OCI-LY3 (cell line): ENCODE data around the gene PSG3.
"Not testable (repeated sequence)": the region's sequence is repeated elsewhere in the genome, so short reads cannot be mapped to it uniquely, and the experiment has no call there.

ENCODE experiments used
- H2AFZ ChIP-seq: fragments of 200-600, 300-600 bp; shearing (Covaris generic); 2 replicates; pipeline ENCODE4 v1.6.0; 2014; ENCODE audit warnings: antibody characterized with exemption, low read depth, low read length
- H3K27ac ChIP-seq: fragments of 200-600, 300-600 bp; sonication (generic); 2 replicates; pipeline ENCODE4 v1.5.1; 2014; ENCODE audit warnings: mild to moderate bottlenecking, low read length, moderate library complexity, mixed read lengths
- H3K27me3 ChIP-seq: fragments of 200-600, 300-600 bp; sonication (generic); 2 replicates; pipeline ENCODE4 v1.6.1; 2014; ENCODE audit warnings: low read depth, low read length, mixed read lengths
- H3K36me3 ChIP-seq: fragments of 200-600, 300-600 bp; sonication (generic); replicated peaks from 2 replicates; pipeline ENCODE3; 2014; ENCODE audit warnings: low read depth, low read length, mixed read lengths
- H3K4me1 ChIP-seq: fragments of 300-600, 200-600 bp; sonication (generic); 2 replicates; pipeline ENCODE4 v1.6.1; 2014; ENCODE audit warnings: low read length, mixed read lengths
- H3K4me2 ChIP-seq: fragments of 200-600, 300-600 bp; sonication (generic); 2 replicates; pipeline ENCODE4 v1.6.1; 2014; ENCODE audit warnings: low read length, mixed read lengths
- H3K4me3 ChIP-seq: fragments of 300-600, 200-600 bp; sonication (generic); 2 replicates; pipeline ENCODE4 v1.5.1; 2014; ENCODE audit warnings: antibody characterized with exemption, mild to moderate bottlenecking, low read length, moderate library complexity
- H3K79me2 ChIP-seq: fragments of 300-600, 200-600 bp; shearing (Covaris generic); 2 replicates; pipeline ENCODE4 v1.6.1; 2014; ENCODE audit warnings: mild to moderate bottlenecking, low read length, mixed read lengths
- H3K9ac ChIP-seq: fragments of 300-600, 200-600 bp; shearing (Covaris generic); 2 replicates; pipeline ENCODE4 v1.6.0; 2014; ENCODE audit warnings: mild to moderate bottlenecking, low read length, moderate library complexity
- H3K9me3 ChIP-seq: fragments of 200-600, 300-600 bp; shearing (Covaris generic); 2 replicates; pipeline ENCODE4 v1.6.1; 2014; ENCODE audit warnings: low read length, mixed read lengths; ENCODE audit not compliant: insufficient read depth
- H4K20me1 ChIP-seq: fragments of 200-600, 300-600 bp; sonication (generic); 2 replicates; pipeline ENCODE4 v1.6.1; 2016; ENCODE audit warnings: low read length, mixed read lengths; ENCODE audit not compliant: insufficient read depth
- TF ChIP-seq, protein P1 (sequence below): fragments of 200-600, 300-600 bp; sonication (generic); IDR thresholded peaks from 2 replicates; pipeline ENCODE4 v1.5.1; 2014; ENCODE audit warnings: antibody characterized with exemption, low read length, low read depth

Gene PSG3

GRCh38 chr19:42740381-42740780 is at the start of gene PSG3:
Gene PSG3 (minus strand): TSS chr19:42740481. CDS start chr19:42740384, 97 bp downstream.
- not testable (repeated sequence) for H3K27me3 ChIP-seq, H3K9me3 ChIP-seq, H3K4me2 ChIP-seq, H3K9ac ChIP-seq, H3K36me3 ChIP-seq, H3K79me2 ChIP-seq, H3K4me1 ChIP-seq, H3K4me3 ChIP-seq, H3K27ac ChIP-seq, H4K20me1 ChIP-seq, H2AFZ ChIP-seq

GRCh38 chr19:42788766-42789165 is 48.5 kb upstream of the PSG3 start:
- H2AFZ ChIP-seq, H3K4me1 ChIP-seq, H3K79me2 ChIP-seq, H3K36me3 ChIP-seq, H4K20me1 ChIP-seq, H3K9me3 ChIP-seq, H3K9ac ChIP-seq, H3K4me3 ChIP-seq, H3K4me2 ChIP-seq, H3K27me3 ChIP-seq, H3K27ac ChIP-seq: not testable (repeated sequence)

DNA sequence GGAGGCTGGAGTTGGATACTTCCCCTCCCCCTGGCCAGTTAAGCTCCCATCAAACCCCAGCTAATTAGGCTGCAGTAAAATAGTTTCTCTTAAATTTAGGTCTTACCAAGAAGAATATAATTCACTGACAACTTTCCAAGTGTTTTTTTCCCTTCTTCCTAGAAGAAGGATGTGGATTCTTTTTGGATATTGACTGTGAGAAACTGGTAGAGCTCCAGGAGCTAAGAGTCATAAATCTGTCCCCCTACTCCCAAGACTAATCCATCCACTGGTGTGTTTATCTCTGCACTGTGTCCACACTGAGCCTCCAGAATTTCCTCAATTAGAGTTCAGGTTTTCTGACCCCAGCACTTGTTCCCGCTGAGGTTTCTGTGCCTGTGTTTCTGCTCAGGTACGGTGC is 47.5 kb upstream of the PSG3 start:
- H3K27me3 ChIP-seq, H4K20me1 ChIP-seq, H3K9ac ChIP-seq, H3K4me1 ChIP-seq, H2AFZ ChIP-seq, H3K36me3 ChIP-seq, H3K27ac ChIP-seq, H3K79me2 ChIP-seq, H3K4me2 ChIP-seq, H3K4me3 ChIP-seq, H3K9me3 ChIP-seq: not testable (repeated sequence)

DNA sequence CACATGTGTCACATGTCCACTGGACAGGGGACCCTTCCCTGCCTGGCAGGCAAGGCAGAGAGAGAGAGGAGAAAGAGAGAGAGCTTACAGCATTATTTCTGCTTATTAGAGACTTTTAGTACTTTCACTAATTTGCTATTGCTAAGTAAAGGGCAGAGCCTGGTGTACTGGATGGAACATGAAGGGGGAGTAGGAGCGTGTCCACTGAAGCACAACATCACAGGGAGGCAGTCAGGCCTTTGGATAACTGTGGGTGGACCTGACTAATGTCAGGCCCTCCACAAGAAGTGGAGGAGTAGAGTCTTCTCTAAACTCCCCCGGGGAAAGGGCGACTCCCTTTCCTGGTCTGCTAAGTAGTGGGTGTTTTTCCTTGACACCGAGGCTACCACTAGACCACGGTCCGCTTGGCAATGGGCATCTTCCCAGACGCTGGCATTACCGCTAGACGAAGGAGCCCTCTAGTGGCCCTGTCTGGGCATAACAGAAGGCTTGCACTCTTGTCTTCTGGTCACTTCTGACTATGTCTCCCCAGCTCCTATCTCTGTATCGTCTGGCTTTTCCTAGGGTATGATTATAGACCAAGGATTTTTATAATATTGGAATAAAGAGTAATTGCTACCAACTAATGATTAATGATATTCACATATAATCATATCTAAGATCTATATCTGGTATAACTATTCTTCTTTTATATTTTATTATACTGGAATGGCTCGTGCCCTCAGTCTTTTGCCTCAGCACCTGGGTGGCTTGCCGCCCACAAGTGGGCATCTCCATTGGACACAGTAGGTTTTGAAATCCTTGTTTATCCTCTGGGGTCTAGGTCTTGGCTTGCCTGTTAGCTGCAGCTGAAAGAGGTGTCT is 36.7 kb upstream of the PSG3 start:
- TF ChIP-seq, protein P1, sequence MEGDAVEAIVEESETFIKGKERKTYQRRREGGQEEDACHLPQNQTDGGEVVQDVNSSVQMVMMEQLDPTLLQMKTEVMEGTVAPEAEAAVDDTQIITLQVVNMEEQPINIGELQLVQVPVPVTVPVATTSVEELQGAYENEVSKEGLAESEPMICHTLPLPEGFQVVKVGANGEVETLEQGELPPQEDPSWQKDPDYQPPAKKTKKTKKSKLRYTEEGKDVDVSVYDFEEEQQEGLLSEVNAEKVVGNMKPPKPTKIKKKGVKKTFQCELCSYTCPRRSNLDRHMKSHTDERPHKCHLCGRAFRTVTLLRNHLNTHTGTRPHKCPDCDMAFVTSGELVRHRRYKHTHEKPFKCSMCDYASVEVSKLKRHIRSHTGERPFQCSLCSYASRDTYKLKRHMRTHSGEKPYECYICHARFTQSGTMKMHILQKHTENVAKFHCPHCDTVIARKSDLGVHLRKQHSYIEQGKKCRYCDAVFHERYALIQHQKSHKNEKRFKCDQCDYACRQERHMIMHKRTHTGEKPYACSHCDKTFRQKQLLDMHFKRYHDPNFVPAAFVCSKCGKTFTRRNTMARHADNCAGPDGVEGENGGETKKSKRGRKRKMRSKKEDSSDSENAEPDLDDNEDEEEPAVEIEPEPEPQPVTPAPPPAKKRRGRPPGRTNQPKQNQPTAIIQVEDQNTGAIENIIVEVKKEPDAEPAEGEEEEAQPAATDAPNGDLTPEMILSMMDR = peak; percentile 62
- H2AFZ ChIP-seq, H4K20me1 ChIP-seq, H3K9ac ChIP-seq, H3K4me3 ChIP-seq, H3K27ac ChIP-seq, H3K79me2 ChIP-seq, H3K4me1 ChIP-seq, H3K4me2 ChIP-seq, H3K36me3 ChIP-seq, H3K9me3 ChIP-seq: not testable (repeated sequence)
- peaks cover 27% of the 10 kb centered on the region for H3K27me3 ChIP-seq

DNA sequence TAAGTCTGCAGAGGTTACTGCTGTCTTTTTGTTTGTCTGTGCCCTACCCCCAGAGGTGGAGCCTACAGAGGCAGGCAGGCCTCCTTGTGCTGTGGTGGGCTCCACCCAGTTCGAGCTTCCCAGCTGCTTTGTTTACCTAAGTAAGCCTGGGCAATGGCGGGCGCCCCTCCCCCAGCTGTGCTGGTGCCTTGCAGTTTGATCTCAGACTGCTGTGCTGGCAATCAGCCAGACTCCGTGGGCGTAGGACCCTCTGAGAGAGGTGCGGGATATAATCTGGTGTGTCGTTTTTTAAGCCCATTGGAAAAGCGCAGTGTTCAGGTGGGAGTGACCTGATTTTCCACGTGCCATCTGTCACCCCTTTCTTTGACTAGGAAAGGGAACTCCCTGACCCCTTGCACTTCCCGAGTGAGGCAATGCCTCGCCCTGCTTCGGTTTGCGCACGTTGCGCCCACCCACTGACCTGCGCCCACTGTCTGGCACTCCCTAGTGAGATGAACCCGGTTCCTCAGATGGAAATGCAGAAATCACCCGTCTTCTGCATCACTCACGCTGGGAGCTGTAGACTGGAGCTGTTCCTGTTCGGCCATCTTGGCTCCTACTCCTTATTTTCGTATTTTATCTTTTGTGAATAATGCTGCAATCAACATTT is 34.4 kb upstream of the PSG3 start:
- H3K27me3 ChIP-seq, H3K4me1 ChIP-seq, H3K9me3 ChIP-seq, H3K4me3 ChIP-seq, H3K36me3 ChIP-seq, H3K27ac ChIP-seq, H3K79me2 ChIP-seq, H4K20me1 ChIP-seq, H3K9ac ChIP-seq, H3K4me2 ChIP-seq, H2AFZ ChIP-seq: not testable (repeated sequence)

- not testable (repeated sequence) for H3K4me2 ChIP-seq, H3K4me3 ChIP-seq, H2AFZ ChIP-seq, H3K27me3 ChIP-seq, H4K20me1 ChIP-seq, H3K9ac ChIP-seq, H3K4me1 ChIP-seq, H3K9me3 ChIP-seq, H3K27ac ChIP-seq, H3K79me2 ChIP-seq, H3K36me3 ChIP-seq
- TF ChIP-seq, protein P1 = peak; percentile 32
These were observed 27.0 kb upstream of the PSG3 start for GRCh38 chr19:42767319-42767718.

DNA sequence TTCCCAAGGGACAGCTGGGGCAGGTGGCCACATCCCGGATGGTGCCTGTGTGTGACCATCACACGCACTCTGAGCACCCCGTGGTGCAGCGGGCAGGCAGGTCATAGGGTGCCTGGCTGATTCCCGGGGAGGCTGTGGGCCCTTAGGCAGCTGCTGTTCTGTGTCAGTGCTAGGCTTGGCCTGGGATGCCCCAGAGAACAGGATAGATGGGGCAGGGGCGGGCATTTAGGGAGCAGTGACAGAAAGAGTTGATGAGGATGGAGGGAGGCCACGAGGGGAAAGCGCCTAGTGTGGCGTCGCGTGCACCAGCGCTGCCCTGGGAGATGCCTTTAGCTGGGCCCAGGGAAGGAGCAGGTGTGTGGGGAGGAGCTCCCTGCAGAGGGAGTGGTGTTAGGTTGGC is 26.6 kb upstream of the PSG3 start:
- not testable (repeated sequence) for H3K27ac ChIP-seq, H3K36me3 ChIP-seq, H3K27me3 ChIP-seq, H3K4me2 ChIP-seq, H3K79me2 ChIP-seq, H3K9ac ChIP-seq, H3K4me1 ChIP-seq, H4K20me1 ChIP-seq, H3K4me3 ChIP-seq, H3K9me3 ChIP-seq, H2AFZ ChIP-seq
